COLO829 (cell line): ENCODE results near the gene SYNE4.

ENCODE experiments used
- DNase-seq: peaks from one replicate; pipeline ENCODE4 v3.0.0; 2012; ENCODE audit warnings: low spot score

Gene SYNE4

GRCh38 chr19:36025541-36025940, 16.9 kb upstream of the SYNE4 start:
- no peak for DNase-seq

- DNase-seq, result no peak
Observed at GRCh38 chr19:36023432-36023831, 14.8 kb upstream of the SYNE4 start.

- DNase-seq, result no peak
Observed at GRCh38 chr19:36019061-36019670, 10.6 kb upstream of the SYNE4 start.

GRCh38 chr19:36014012-36014924, 5.7 kb upstream of the SYNE4 start, which contains the start of gene ALKBH6:
Gene ALKBH6 (minus strand): TSS chr19:36014213. CDS start chr19:36013397, 816 bp downstream.
- DNase-seq, result peak; percentile 99

- DNase-seq, result no peak
Observed at GRCh38 chr19:36013280-36014011, 4.8 kb upstream of the SYNE4 start.

GRCh38 chr19:36010402-36010801, 1.8 kb upstream of the SYNE4 start:
- DNase-seq, result no peak

GRCh38 chr19:36009633-36010379, 1.2 kb upstream of the SYNE4 start:
- no peak for DNase-seq

- peak; percentile 19 for DNase-seq
Observed at GRCh38 chr19:36009220-36009619, 607 bp upstream of the SYNE4 start.

- DNase-seq, result no peak
Observed at GRCh38 chr19:36006955-36007354, 1.7 kb downstream of the SYNE4 start.

- DNase-seq, result no peak
Observed at GRCh38 chr19:36003284-36003683, 5.3 kb downstream of the SYNE4 start.

- DNase-seq, result no peak
Observed at GRCh38 chr19:36001605-36002004, 7.0 kb downstream of the SYNE4 start.

- DNase-seq, result no peak
Observed at GRCh38 chr19:35996777-35997176, 11.8 kb downstream of the SYNE4 start.

- peak; percentile 97 for DNase-seq
Observed at GRCh38 chr19:35995048-35995993, 13.3 kb downstream of the SYNE4 start, which contains the start of gene SDHAF1. Gene SDHAF1 (plus strand): TSS chr19:35995188. CDS start chr19:35995275, 87 bp downstream.

GRCh38 chr19:35993923-35994598, 14.6 kb downstream of the SYNE4 start:
- DNase-seq, result no peak

GRCh38 chr19:35992907-35993765, 15.5 kb downstream of the SYNE4 start:
- no peak for DNase-seq

- DNase-seq, result no peak
Observed at GRCh38 chr19:35991731-35992450, 16.7 kb downstream of the SYNE4 start.

GRCh38 chr19:35990771-35991730, 17.6 kb downstream of the SYNE4 start:
- no peak for DNase-seq
